ENCODE data around the gene AHCY.

- TF ChIP-seq YY1 (IDR thresholded peaks at IDR 0.05; ENCODE audit: insufficient read depth, insufficient read length) = no peak
- no peak for TF ChIP-seq SUZ12 (IDR thresholded peaks at IDR 0.05; ENCODE audit: extremely low read depth, insufficient read depth, insufficient read length)
- TF ChIP-seq ZNF274 (IDR thresholded peaks at IDR 0.05; ENCODE audit: low read depth, low read length) = no peak
Measured at GRCh38 chr20:34282041-34282440, 21.1 kb downstream of the AHCY start.

Measured in NT2/D1 (cell line).